HTR-8/SVneo (cell line): ENCODE results near the gene DLGAP4.
"Not testable (repeated sequence)": the region's sequence is repeated elsewhere in the genome, so short reads cannot be mapped to it uniquely, and the experiment has no call there.

Experiments
- DNase-seq: peaks from one replicate; pipeline ENCODE4 v3.0.0; 2011; ENCODE audit warnings: low spot score, mixed read lengths; ENCODE audit not compliant: insufficient read length
- FAIRE-seq: peaks from 2 replicates; lab custom pipeline; 2011; peaks lifted over from hg19 to GRCh38; lab: Jason Lieb, UNC

The DLGAP4 gene

DNA sequence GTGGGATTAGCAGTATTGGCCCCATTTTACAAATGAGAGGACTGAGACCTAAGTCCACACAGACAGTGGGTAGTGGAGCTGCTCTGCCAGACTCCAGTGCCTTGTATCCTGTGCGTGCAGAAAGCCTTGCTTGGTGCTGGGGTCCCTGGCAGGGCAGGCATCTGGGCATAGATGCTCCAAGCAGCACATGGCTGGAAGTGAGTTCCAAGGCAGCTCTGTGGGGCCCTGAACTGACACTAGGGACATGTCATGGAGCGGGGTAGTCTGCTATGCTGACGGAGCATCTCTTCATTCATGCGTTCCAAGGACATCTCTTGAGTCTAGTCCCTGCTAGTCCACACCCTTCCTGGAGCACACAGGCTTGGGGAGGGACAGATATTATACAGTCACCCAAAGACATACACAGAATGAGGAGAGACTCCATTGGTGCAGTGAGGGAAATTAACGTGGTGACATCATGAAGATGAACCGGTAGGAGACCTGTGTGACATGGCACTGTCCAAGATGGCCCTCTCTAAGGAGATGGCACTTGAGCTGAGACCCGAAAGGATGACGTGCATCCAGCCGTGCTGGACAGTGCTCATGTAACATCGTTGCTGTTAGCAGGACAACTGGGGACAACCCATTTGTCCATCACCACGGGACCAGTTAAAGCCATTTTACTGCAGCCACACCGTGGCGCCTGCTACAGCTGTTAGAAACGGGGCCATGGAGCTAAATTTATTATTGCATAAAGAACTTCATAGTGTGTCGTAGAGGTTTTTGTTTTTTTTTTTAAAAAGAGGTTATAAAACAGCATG, 65.1 kb downstream of the DLGAP4 start:
- DNase-seq (no peak), FAIRE-seq (peak; percentile 74)

DNA sequence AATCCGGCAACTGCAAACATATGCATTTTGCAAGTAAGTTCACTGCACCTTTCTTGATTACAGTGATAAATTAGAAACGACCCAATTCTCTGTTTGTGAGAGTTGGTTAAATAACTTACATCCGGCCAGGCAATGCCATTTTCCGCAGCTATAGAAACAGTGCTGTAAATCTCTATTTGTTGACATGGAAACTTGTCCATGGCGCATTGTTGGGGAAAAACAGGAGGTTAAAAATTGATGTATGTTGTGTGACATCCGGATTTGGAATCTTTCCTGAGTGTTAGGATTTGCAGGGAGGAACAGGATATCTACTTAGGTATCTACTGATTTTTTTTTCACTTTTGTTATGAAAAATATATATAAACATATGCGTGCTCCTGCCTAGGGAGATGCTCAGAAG, 66.5 kb downstream of the DLGAP4 start:
- no peak for FAIRE-seq
- no peak for DNase-seq

DNA sequence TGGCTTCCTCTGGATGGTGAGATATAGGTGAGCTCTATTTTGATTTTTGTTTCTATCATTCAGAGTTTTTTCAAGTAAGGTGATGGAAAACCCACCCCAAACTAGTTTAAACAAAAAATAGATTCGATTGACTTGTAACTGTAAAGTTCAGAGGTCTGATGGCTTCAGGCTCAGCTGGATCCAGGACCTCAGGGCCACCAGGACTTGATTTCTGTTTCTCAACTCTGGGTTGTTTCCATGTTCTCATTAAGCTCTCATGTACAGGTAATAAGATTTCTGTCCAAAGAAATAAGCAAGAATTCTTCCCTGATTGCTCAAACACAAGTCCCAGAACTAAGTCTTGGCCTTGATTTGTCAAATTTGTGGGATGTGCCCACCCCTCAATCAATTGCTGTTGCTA, 67.0 kb downstream of the DLGAP4 start:
- no peak for DNase-seq
- no peak for FAIRE-seq

DNA sequence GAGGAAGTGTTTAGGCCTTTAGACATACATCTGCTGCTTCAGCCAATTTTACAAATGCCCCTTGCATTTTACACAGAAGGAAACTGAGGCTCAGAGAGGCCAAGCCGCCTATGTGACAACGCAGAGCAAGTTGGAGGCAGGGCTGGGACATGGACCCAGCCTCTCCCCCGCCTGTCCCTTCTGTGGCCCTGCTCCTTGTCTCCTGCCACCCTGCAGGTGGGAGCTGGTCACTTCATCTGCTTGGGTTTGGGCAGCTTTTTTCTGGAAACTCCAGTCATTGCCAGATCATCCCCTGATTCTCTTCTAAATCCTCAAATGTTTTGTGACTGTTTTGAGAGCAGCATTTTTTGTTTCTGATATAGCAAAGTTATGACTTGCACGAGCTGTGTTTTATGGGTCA, 68.9 kb downstream of the DLGAP4 start:
- FAIRE-seq (peak; percentile 69), DNase-seq (no peak)

- no peak for FAIRE-seq
- no peak for DNase-seq
Measured at GRCh38 chr20:36377348-36378326, 71.5 kb downstream of the DLGAP4 start.

- DNase-seq = no peak
- no peak for FAIRE-seq
Measured at GRCh38 chr20:36378686-36379085, 72.5 kb downstream of the DLGAP4 start.

- not testable (repeated sequence) for FAIRE-seq, DNase-seq
Measured at GRCh38 chr20:36379914-36380313, 73.8 kb downstream of the DLGAP4 start.

DNA sequence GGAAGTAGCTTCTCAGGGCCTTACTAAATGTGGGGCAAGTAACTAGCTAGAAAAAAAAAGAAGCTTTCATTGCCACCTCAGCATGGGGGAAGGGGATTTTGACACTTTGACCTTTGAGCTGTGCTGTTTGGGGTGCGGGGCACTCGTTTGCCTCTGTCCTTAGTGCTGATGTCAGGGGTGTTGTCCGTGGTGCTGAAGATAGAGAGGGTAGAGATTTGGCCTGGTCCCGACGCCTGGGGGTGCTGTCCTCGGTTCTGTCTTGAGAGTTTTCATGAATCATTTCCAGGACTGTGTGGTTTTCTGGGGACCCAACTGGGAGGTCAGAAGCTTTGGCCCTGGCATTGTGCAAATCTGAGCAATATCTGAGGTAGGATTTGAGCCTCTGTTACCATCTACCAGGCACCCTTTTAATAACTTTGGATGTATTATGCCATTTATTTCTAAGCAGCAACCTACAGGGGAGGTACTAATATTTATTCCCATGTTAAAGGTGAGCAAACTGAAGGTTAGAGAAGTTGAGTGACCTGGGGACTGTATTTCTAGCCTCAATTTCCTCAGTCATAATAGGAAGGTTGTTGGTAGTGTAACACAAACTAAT, 78.0 kb downstream of the DLGAP4 start:
- DNase-seq (peak; percentile 76), FAIRE-seq (peak; percentile 51)

DNA sequence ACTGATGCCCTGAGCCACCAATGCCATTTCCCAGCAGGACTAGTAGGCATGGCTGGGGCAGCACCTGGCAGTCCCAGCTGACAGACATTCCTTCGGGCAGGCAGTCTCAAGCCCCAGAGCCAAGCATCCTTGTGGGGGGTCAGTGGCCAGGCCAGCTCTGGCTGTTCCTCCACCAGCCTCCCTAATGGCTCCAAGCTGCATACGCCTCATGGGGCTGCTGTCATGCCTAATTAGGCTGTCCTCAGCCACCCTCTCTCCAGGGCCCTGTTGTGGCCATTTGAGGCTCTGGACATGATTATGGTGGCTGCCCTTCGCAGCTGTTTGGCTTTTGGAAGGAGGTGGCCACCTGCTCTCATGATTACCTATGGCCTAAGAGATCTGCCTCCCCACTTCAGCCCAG, 79.4 kb downstream of the DLGAP4 start:
- DNase-seq = no peak

GRCh38 chr20:36386236-36386635, 80.1 kb downstream of the DLGAP4 start:
- DNase-seq (no peak), FAIRE-seq (no peak)

More for the DNA sequence above, 79.4 kb downstream of the DLGAP4 start:
- no peak for FAIRE-seq

DNA sequence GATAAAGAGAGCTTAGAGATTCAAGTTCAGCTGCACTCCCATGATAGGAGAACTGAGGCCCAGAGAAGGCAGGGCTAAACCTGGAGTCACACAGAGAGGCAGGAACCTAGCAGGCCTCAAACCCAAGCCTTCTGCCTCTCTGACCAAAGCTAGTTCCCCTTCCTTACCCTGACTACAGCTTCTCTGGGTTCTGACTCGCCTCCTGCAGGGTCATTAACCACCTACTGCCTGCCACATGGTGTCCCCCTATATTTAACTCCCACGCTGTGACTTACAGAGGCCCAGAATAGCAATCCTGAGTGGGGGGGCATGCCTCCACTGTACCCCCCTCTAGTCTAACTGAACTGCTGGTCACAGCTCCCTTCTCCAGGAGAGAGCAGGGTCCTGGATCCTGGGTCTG, 84.1 kb downstream of the DLGAP4 start:
- FAIRE-seq (peak; percentile 66), DNase-seq (no peak)

- peak; percentile 54 for FAIRE-seq
- DNase-seq = no peak
Measured at GRCh38 chr20:36390719-36391415, 84.7 kb downstream of the DLGAP4 start.

DNA sequence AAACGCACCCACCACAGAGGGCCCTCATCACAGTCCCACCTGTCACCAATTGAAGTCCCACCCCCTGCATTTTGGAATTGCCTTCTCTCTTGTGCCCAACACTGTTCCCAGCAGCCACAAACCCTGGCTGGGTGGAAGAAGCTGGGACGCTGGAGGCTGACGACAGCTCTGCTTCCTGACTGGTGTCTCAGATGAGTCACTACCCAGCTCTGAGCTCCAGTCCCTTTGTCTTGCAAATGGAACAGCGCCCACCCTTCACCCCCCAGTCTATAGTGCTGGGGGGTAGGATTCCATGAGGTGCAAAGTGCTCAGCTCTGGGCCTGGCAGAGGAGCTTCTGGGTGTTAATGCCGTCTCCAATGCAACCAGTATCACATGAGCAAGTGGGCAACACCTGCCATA, 85.3 kb downstream of the DLGAP4 start:
- FAIRE-seq (peak; percentile 93), DNase-seq (peak; percentile 70)

DNA sequence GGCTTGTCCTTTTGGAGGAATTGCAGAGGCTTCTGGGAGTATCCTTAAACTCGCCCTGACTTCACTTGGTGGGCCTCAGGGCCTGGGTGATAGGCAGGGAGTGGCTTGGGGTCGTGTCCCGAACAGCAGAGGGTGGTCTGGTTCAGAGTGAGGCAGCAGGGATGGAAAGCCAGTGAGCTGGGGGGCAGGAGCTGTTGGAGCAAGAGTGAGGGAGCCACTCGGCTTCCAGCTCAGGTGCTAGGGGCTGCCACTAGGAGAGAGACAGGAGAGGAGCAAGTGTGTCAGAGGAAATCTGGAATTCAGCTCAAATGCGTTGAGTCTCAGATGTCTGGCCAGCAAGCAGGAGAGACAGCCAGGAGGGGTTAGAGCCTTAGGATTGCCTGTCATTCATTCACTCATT, 85.8 kb downstream of the DLGAP4 start:
- FAIRE-seq (no peak), DNase-seq (no peak)

DNA sequence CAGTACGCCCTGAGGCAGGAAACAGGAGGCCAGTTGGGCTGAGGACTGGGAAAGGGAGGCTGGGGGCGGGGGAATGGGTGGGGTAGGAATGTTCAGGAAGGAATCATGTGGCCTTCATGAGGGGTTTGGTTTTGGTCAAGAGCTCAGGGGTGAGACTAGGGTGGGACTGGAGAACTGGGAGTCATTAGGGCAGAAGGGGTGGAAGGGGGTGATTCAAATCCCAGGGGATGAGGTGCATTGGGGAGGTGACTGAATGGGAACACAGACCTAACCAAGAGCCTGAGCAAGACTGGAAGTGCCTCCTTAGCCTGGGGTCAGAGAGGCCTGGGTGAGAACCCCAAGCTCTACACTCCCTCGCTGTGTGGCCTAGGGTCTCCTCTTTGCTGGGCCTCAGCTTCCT, 86.8 kb downstream of the DLGAP4 start:
- FAIRE-seq = no peak
- no peak for DNase-seq

GRCh38 chr20:36394340-36394965, 88.3 kb downstream of the DLGAP4 start:
- FAIRE-seq = no peak

DNA sequence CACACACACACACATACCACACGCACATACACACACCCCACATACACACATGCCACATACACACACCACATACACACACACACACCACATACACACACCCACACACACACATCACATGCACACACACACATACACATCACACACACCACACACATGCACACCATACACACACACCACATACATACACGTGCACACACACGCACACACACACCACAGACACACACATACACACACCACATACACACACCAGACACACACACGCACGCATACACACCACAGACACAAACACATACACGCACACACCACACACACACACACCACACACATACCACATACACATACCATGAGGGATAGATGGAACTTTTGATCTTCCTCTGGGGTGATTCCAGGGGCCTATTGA, 90.2 kb downstream of the DLGAP4 start:
- FAIRE-seq (peak; percentile 100), DNase-seq (no peak)

More at GRCh38 chr20:36394340-36394965, 88.3 kb downstream of the DLGAP4 start:
- DNase-seq = no peak

DNA sequence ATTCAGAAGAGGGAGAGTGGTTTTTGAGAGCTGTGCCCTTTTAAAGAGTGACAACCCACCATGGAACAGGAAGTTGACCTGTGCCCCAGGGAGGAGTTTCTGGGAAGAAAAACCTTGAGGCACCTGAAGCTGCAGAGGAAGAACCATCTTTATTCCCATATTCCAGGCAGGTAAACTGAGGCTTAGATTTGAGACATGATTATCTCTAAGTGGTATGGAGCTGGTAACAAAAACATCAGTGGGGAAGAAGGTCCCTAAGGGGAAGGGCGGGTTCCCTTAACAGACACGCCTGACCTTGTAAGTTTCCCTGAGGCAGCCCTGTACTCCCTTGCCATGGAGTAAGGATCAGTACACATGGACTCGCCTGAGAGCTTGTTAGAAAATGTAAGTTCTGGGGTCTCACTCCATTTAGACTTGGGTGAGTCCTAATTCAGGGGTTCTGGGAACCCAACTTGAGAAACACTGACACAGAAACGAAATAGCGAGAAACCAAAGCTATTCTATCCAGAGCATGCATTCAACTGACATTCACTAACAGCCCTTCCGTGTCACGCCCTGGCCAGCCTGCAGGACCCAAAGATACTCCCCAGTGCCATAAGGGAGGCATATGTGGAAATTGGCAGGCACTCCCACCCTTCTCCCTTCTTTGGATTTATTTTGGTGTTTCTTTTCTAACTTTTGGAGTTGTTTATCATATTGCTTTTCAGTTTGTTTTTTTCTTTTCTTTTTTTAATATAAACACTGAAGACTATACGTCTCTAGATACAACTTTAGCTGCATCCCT, 90.9 kb downstream of the DLGAP4 start:
- FAIRE-seq = peak; percentile 33
- no peak for DNase-seq

DNA sequence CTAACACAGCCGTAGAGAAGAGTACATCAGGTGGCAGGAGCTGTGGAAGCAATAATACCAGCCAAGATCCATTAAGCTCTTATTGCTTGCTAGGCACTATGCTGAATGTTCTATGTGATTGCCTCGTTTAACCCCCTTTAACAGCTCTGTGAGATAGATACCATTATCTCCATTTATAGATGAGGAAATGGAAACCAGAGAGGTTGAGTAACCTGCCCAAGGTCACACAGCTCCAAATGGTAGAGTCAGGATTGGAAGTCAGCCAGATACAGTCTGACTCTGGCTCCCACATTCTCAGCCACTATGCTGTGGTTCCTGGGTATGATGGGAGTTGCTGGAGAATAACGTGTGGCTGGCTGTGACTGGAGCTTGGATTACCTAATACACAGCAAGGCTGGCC, 92.4 kb downstream of the DLGAP4 start:
- DNase-seq (no peak), FAIRE-seq (peak; percentile 69)
